Measurements from ENCODE around the gene CTIF. TPM values are rescaled to one million over a fixed set of nuclear protein-coding genes. Genes with fewer than 3 reads are reported as not detected.
A peak's percentile ranks its signal among the peaks of the same experiment; 100 is the strongest.

CTIF gene
- polyA plus RNA-seq, 1 of the 3 experiments (the other 2 are of a cell fraction), result 47.2 TPM

GRCh38 chr18:48828194-48828545 is 289.3 kb downstream of the CTIF start:
- WGBS (ENCODE audit: low lambda C conversion rate), result 39% methylated on average over 3 of the region's 3 CpGs
- peaks cover 46 to 54% of the 10 kb centered on the region in 2 experiments for H3K4me1 ChIP-seq (ENCODE audit: control insufficient read depth in 1 of 2, insufficient read depth in 2 of 2, low read depth in 1 of 2, low read length in 1 of 2)
- DNase-seq, result no peak
- peaks cover 98% of the 10 kb centered on the region for H3K79me2 ChIP-seq (ENCODE audit: insufficient read depth)
- ChIA-PET CTCF (interaction anchor here (0.7 to 2.2 kb wide), 13 partner anchors 9 to 163 kb away, joined by 3 to 11 read pairs (median 3); no protein-coding TSS in a partner anchor), POLR2A (interaction anchor here (0.6 kb wide), 1 partner anchor 328 kb away, joined by 4 read pairs; no protein-coding TSS in a partner anchor)
- no peak overlapping the region for H2AFZ ChIP-seq (ENCODE audit: low read depth)
- H3K9ac ChIP-seq, result peak overlapping the region; percentile 66
- TF ChIP-seq EP300 (IDR thresholded peaks at IDR 0.05; ENCODE audit: borderline replicate concordance in 1 of 2, low read depth in 1 of 2, low read length in 1 of 2), result no peak
- TF ChIP-seq CTCF (IDR thresholded peaks at IDR 0.05), result no peak
- TF ChIP-seq MXI1 (IDR thresholded peaks at IDR 0.05; ENCODE audit: low read depth, low read length), result 0 out of 2 replicates have a peak, but pooled peaks have one; percentile 7
- peak overlapping the region; percentile 94 to 95 for H3K27ac ChIP-seq (ENCODE audit: low read depth in 2 of 2, low read length in 1 of 2)
- H3K36me3 ChIP-seq (replicated peaks in 1 of 2; ENCODE audit: control insufficient read depth in 1 of 2, insufficient read depth in 2 of 2, low read length in 1 of 2), result peaks cover 0 to 24% of the 10 kb centered on the region in 2 experiments
- no peaks in the 10 kb centered on the region for H3K9me2 ChIP-seq
- H3F3A ChIP-seq (replicated peaks; ENCODE audit: insufficient read depth), result peaks cover 26% of the 10 kb centered on the region
- H4K20me1 ChIP-seq (ENCODE audit: insufficient read depth), result no peaks in the 10 kb centered on the region
- peaks cover 2% of the 10 kb centered on the region; the same call in 1 of the 2 replicates for H3K9me3 ChIP-seq
- no peaks in the 10 kb centered on the region for H3K27me3 ChIP-seq (ENCODE audit: insufficient read depth)
- H3K4me2 ChIP-seq, result peak overlapping the region; percentile 86
- H3K4me3 ChIP-seq (ENCODE audit: low read depth in 2 of 2, low read length in 1 of 2), result peak overlapping the region; percentile 2 to 28; a peak in 2 of 4 replicates

GRCh38 chr18:48828691-48829442 is 290.0 kb downstream of the CTIF start:
- CTCF ChIA-PET, result interaction anchor here (0.7 to 2.2 kb wide), 15 partner anchors 10 to 168 kb away, joined by 3 to 11 read pairs (median 3); no protein-coding TSS in a partner anchor
- H3K4me3 ChIP-seq (ENCODE audit: low read depth in 2 of 2, low read length in 1 of 2), result no peak overlapping the region
- H3K79me2 ChIP-seq (ENCODE audit: insufficient read depth), result peaks cover 98% of the 10 kb centered on the region

More at GRCh38 chr18:48828691-48829442, 290.0 kb downstream of the CTIF start:
- Histone ChIP-seq H3K9ac (peak overlapping the region; percentile 66), H3K27ac (ENCODE audit: low read depth in 2 of 2, low read length in 1 of 2) (peak overlapping the region; percentile 94 to 95), H2AFZ (ENCODE audit: low read depth) (no peak overlapping the region), H4K20me1 (ENCODE audit: insufficient read depth) (no peaks in the 10 kb centered on the region), H3K9me3 (no peaks in the 10 kb centered on the region), H3F3A (replicated peaks; ENCODE audit: insufficient read depth) (peaks cover 33% of the 10 kb centered on the region), H3K36me3 (replicated peaks in 1 of 2; ENCODE audit: control insufficient read depth in 1 of 2, insufficient read depth in 2 of 2, low read length in 1 of 2) (peaks cover 0 to 17% of the 10 kb centered on the region in 2 experiments), H3K4me1 (ENCODE audit: control insufficient read depth in 1 of 2, insufficient read depth in 2 of 2, low read depth in 1 of 2, low read length in 1 of 2) (peaks cover 50 to 57% of the 10 kb centered on the region in 2 experiments), H3K27me3 (ENCODE audit: insufficient read depth) (no peaks in the 10 kb centered on the region), H3K4me2 (peak overlapping the region; percentile 86), H3K9me2 (no peaks in the 10 kb centered on the region)
- no peak for TF ChIP-seq SIN3A (IDR thresholded peaks at IDR 0.05; ENCODE audit: borderline replicate concordance, low read depth, low read length)
- TF ChIP-seq GATA2 (CRISPR knock-in tag; IDR thresholded peaks at IDR 0.05), result peak; percentile 27; the same call in 1 of the 2 replicates
- TF ChIP-seq, protein P1, sequence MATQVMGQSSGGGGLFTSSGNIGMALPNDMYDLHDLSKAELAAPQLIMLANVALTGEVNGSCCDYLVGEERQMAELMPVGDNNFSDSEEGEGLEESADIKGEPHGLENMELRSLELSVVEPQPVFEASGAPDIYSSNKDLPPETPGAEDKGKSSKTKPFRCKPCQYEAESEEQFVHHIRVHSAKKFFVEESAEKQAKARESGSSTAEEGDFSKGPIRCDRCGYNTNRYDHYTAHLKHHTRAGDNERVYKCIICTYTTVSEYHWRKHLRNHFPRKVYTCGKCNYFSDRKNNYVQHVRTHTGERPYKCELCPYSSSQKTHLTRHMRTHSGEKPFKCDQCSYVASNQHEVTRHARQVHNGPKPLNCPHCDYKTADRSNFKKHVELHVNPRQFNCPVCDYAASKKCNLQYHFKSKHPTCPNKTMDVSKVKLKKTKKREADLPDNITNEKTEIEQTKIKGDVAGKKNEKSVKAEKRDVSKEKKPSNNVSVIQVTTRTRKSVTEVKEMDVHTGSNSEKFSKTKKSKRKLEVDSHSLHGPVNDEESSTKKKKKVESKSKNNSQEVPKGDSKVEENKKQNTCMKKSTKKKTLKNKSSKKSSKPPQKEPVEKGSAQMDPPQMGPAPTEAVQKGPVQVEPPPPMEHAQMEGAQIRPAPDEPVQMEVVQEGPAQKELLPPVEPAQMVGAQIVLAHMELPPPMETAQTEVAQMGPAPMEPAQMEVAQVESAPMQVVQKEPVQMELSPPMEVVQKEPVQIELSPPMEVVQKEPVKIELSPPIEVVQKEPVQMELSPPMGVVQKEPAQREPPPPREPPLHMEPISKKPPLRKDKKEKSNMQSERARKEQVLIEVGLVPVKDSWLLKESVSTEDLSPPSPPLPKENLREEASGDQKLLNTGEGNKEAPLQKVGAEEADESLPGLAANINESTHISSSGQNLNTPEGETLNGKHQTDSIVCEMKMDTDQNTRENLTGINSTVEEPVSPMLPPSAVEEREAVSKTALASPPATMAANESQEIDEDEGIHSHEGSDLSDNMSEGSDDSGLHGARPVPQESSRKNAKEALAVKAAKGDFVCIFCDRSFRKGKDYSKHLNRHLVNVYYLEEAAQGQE (IDR thresholded peaks at IDR 0.05; ENCODE audit: low read depth, low read length), result no peak
- peak; percentile 70 for DNase-seq
- WGBS (ENCODE audit: low lambda C conversion rate), result 68% methylated on average over 15 of the region's 15 CpGs
- POLR2A ChIA-PET, result no interaction called here

Data from SK-N-SH (cell line).